Liver (tissue), 3 donors: ENCODE results near the gene TOX2.

Experiments used
- EGR1 ChIP-seq, 2 donors: IDR thresholded peaks; 2 replicates each; pipeline ENCODE4 v1.6.1; 2016 to 2018; ENCODE audit warnings: antibody characterized with exemption in 2 of 2, low read depth in 2 of 2
- GABPA ChIP-seq, 2 donors: IDR thresholded peaks in 1 of 2; conservative IDR thresholded peaks in 1 of 2; 2 replicates each; pipeline ENCODE4 v1.6.1; 2016; ENCODE audit warnings: antibody characterized with exemption in 2 of 2, mild to moderate bottlenecking in 1 of 2, moderate library complexity in 1 of 2
- TF ChIP-seq, protein P1 (sequence below): fragments of 150-350 bp; IDR thresholded peaks from 2 replicates; pipeline ENCODE4 v1.5.1; 2017; ENCODE audit warnings: improper control_type of control experiment, low read depth, low read length; ENCODE audit not compliant: missing input control
- TF ChIP-seq, protein P2 (sequence below): IDR thresholded peaks from 2 replicates; pipeline ENCODE4 v1.6.1; 2016; ENCODE audit warnings: antibody characterized with exemption
- donor health status: healthy.
- donor health status: healthy.

DNA sequence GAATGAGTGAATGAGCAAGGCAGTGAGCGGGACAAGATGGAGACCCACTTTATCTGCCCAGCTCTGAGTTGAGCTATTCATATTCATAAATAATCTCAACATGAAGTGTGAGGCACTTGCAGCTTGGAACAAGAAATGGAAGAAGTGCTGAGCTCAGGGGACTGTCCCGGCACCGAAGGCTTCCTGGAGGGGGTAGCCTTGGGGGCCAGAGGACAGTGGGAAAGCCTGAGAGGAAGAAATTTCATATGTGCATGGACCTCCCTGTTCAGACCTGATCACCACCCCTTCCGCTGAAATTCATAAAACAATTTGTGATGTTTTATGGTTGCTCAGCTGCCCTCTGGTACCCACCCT, 103.2 kb downstream of the TOX2 start:
- TF ChIP-seq, protein P1, sequence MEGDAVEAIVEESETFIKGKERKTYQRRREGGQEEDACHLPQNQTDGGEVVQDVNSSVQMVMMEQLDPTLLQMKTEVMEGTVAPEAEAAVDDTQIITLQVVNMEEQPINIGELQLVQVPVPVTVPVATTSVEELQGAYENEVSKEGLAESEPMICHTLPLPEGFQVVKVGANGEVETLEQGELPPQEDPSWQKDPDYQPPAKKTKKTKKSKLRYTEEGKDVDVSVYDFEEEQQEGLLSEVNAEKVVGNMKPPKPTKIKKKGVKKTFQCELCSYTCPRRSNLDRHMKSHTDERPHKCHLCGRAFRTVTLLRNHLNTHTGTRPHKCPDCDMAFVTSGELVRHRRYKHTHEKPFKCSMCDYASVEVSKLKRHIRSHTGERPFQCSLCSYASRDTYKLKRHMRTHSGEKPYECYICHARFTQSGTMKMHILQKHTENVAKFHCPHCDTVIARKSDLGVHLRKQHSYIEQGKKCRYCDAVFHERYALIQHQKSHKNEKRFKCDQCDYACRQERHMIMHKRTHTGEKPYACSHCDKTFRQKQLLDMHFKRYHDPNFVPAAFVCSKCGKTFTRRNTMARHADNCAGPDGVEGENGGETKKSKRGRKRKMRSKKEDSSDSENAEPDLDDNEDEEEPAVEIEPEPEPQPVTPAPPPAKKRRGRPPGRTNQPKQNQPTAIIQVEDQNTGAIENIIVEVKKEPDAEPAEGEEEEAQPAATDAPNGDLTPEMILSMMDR, result no peak
- TF ChIP-seq, protein P2, sequence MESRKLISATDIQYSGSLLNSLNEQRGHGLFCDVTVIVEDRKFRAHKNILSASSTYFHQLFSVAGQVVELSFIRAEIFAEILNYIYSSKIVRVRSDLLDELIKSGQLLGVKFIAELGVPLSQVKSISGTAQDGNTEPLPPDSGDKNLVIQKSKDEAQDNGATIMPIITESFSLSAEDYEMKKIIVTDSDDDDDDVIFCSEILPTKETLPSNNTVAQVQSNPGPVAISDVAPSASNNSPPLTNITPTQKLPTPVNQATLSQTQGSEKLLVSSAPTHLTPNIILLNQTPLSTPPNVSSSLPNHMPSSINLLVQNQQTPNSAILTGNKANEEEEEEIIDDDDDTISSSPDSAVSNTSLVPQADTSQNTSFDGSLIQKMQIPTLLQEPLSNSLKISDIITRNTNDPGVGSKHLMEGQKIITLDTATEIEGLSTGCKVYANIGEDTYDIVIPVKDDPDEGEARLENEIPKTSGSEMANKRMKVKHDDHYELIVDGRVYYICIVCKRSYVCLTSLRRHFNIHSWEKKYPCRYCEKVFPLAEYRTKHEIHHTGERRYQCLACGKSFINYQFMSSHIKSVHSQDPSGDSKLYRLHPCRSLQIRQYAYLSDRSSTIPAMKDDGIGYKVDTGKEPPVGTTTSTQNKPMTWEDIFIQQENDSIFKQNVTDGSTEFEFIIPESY, result no peak
- TF ChIP-seq GABPA (IDR thresholded peaks at IDR 0.05 in 1 of 2, conservative IDR thresholded peaks at IDR 0.05 in 1 of 2), result no peak
- no peak for TF ChIP-seq EGR1 (IDR thresholded peaks at IDR 0.05; ENCODE audit: low read depth in 2 of 2)
